Fibroblast of lung (primary cell): Measurements from ENCODE around the gene CLN3. TPM values are rescaled to one million over a fixed set of nuclear protein-coding genes. Genes with fewer than 3 reads are reported as not detected.

Experiments
- DNase-seq, 2 donors: peaks; one replicate each; pipeline versions ENCODE4 v3.0.0 to v3.0.0-alpha.2; 2010; ENCODE audit warnings: low read depth in 2 of 2
- H2AFZ ChIP-seq: 2 replicates; pipeline ENCODE4 v1.5.1; 2012; ENCODE audit warnings: low read length, control low read depth, inconsistent platforms
- H3K27ac ChIP-seq: 2 replicates; pipeline ENCODE4 v1.5.1; 2011; ENCODE audit warnings: low read length, control low read depth; ENCODE audit not compliant: insufficient read depth
- H3K27me3 ChIP-seq: 2 replicates; pipeline ENCODE4 v1.5.1; 2011; ENCODE audit warnings: mild to moderate bottlenecking, low read length; ENCODE audit not compliant: control insufficient read depth, insufficient read depth
- H3K36me3 ChIP-seq: 2 replicates; pipeline ENCODE4 v1.5.1; 2011; ENCODE audit warnings: low read length; ENCODE audit not compliant: control insufficient read depth, insufficient read depth
- H3K4me1 ChIP-seq: 2 replicates; pipeline ENCODE4 v1.5.1; 2011; ENCODE audit warnings: low read length; ENCODE audit not compliant: control insufficient read depth, insufficient read depth; ENCODE audit errors: extremely low read depth
- H3K4me2 ChIP-seq: 2 replicates; pipeline ENCODE4 v1.5.1; 2011; ENCODE audit warnings: low read length, control low read depth; ENCODE audit not compliant: insufficient read depth; ENCODE audit errors: extremely low read depth
- H3K4me3 ChIP-seq, 4 experiments: fragments of 200-600 bp in 1 of 4; sonication (generic) in 1 of 4; replicated peaks in 1 of 4; 2 replicates each; pipeline ENCODE4 v1.5.1; 2011 to 2016; ENCODE audit warnings: low read length in 4 of 4, low read depth in 3 of 4, mild to moderate bottlenecking in 3 of 4, control low read depth in 2 of 4, inconsistent platforms in 1 of 4, mixed read lengths in 1 of 4; ENCODE audit not compliant: insufficient read depth in 1 of 4; ENCODE audit errors: control extremely low read depth in 1 of 4
- H3K79me2 ChIP-seq: 2 replicates; pipeline ENCODE4 v1.5.1; 2012; ENCODE audit warnings: mild to moderate bottlenecking, low read length, inconsistent platforms; ENCODE audit not compliant: control insufficient read depth, insufficient read depth
- H3K9ac ChIP-seq: 2 replicates; pipeline ENCODE4 v1.5.1; 2011; ENCODE audit warnings: mild to moderate bottlenecking, low read length, control low read depth; ENCODE audit not compliant: insufficient read depth
- H3K9me3 ChIP-seq: 2 replicates; pipeline ENCODE4 v1.5.1; 2012; ENCODE audit warnings: low read depth, low read length; ENCODE audit not compliant: control insufficient read depth, insufficient read depth
- H4K20me1 ChIP-seq: 2 replicates; pipeline ENCODE4 v1.5.1; 2011; ENCODE audit warnings: low read length; ENCODE audit not compliant: control insufficient read depth, insufficient read depth; ENCODE audit errors: extremely low read depth
- CTCF ChIP-seq, 2 donors: IDR thresholded peaks in 1 of 2; conservative IDR thresholded peaks in 1 of 2; 1 replicate in 1 of 2; 2 replicates in 1 of 2; pipeline ENCODE4 v1.5.1; 2011 to 2012; ENCODE audit warnings: low read length in 2 of 2, control low read depth in 1 of 2, inconsistent platforms in 1 of 2, low read depth in 1 of 2, mild to moderate bottlenecking in 1 of 2
- EZH2 ChIP-seq: IDR thresholded peaks from 2 replicates; pipeline ENCODE4 v1.5.1; 2012; ENCODE audit warnings: low read length, control low read depth, mild to moderate bottlenecking; ENCODE audit errors: missing control alignments
- polyA plus RNA-seq, 2 donors: library from polyadenylated mRNA; depleted of rRNA in 1 of 2; stranded (reverse) in 1 of 2; unstranded in 1 of 2; fragments of >200 nt; gene quantifications; 2 replicates each; pipeline ENCODE4 v1.2.1, GENCODE V29; 2011 to 2012; ENCODE audit warnings: missing spikeins in 1 of 2
- total RNA-seq: library from RNA; depleted of rRNA; stranded (reverse); fragments of >200 nt; gene quantifications from 2 replicates; pipeline ENCODE4 v1.2.1, GENCODE V29; 2014

CLN3 gene
- total and polyA plus RNA-seq, 2 donors (not counting 1 experiment from before 2014, with no cell fraction given): 19.5 to 23.3 TPM

GRCh38 chr16:28513484-28514181 lies 21.8 kb upstream of the CLN3 start:
- H3K27ac ChIP-seq: no peak overlapping the region
- H4K20me1 ChIP-seq: no peaks in the 10 kb centered on the region
- TF ChIP-seq EZH2: no peak
- no peak for TF ChIP-seq CTCF (conservative IDR thresholded peaks at IDR 0.05 in 1 of 2, IDR thresholded peaks at IDR 0.05 in 1 of 2; ENCODE audit: low read depth in 1 of 2, low read length in 2 of 2)
- H3K36me3 ChIP-seq: no peaks in the 10 kb centered on the region
- peak in 1 of 2 donors; percentile 69 for DNase-seq
- no peaks in the 10 kb centered on the region for H3K79me2 ChIP-seq
- no peaks in the 10 kb centered on the region for H3K4me1 ChIP-seq
- no peak overlapping the region for H3K4me2 ChIP-seq
- H3K9me3 ChIP-seq: no peaks in the 10 kb centered on the region
- H2AFZ ChIP-seq: no peak overlapping the region
- H3K9ac ChIP-seq: no peak overlapping the region
- no peaks in the 10 kb centered on the region for H3K27me3 ChIP-seq
- no peak overlapping the region for H3K4me3 ChIP-seq

- H3K9me3 ChIP-seq: no peaks in the 10 kb centered on the region
- TF ChIP-seq CTCF (conservative IDR thresholded peaks at IDR 0.05 in 1 of 2, IDR thresholded peaks at IDR 0.05 in 1 of 2; ENCODE audit: low read depth in 1 of 2, low read length in 2 of 2): no peak
- TF ChIP-seq EZH2: no peak
Observed at GRCh38 chr16:28511801-28512789, 20.2 kb upstream of the CLN3 start.

GRCh38 chr16:28511031-28511430 lies 19.2 kb upstream of the CLN3 start:
- TF ChIP-seq CTCF (conservative IDR thresholded peaks at IDR 0.05 in 1 of 2, IDR thresholded peaks at IDR 0.05 in 1 of 2; ENCODE audit: low read depth in 1 of 2, low read length in 2 of 2) (no peak), EZH2 (no peak)

More at GRCh38 chr16:28511801-28512789, 20.2 kb upstream of the CLN3 start:
- no peak overlapping the region for H3K4me2 ChIP-seq
- H3K9ac ChIP-seq: no peak overlapping the region
- no peak overlapping the region for H2AFZ ChIP-seq
- H3K27ac ChIP-seq: no peak overlapping the region
- H3K27me3 ChIP-seq: no peaks in the 10 kb centered on the region
- no peak overlapping the region for H3K4me3 ChIP-seq
- no peaks in the 10 kb centered on the region for H3K79me2 ChIP-seq
- no peaks in the 10 kb centered on the region for H3K4me1 ChIP-seq
- H3K36me3 ChIP-seq: no peaks in the 10 kb centered on the region
- no peaks in the 10 kb centered on the region for H4K20me1 ChIP-seq
- DNase-seq: no peak

More at GRCh38 chr16:28511031-28511430, 19.2 kb upstream of the CLN3 start:
- no peak for DNase-seq
- no peak overlapping the region for H3K4me3 ChIP-seq
- H4K20me1 ChIP-seq: no peaks in the 10 kb centered on the region
- no peaks in the 10 kb centered on the region for H3K9me3 ChIP-seq
- peaks cover 2% of the 10 kb centered on the region for H3K27me3 ChIP-seq
- H3K9ac ChIP-seq: no peak overlapping the region
- H3K27ac ChIP-seq: no peak overlapping the region
- no peaks in the 10 kb centered on the region for H3K4me1 ChIP-seq
- H3K36me3 ChIP-seq: no peaks in the 10 kb centered on the region
- no peak overlapping the region for H3K4me2 ChIP-seq
- no peak overlapping the region for H2AFZ ChIP-seq
- H3K79me2 ChIP-seq: no peaks in the 10 kb centered on the region
